CD4-positive, alpha-beta T cell treated with Interleukin-17A for 4 hours (primary cell): ENCODE measurements around the gene KCNJ9.
"Not testable (repeated sequence)": the region's sequence is repeated elsewhere in the genome, so short reads cannot be mapped to it uniquely, and the experiment has no call there.

Experiments used
- DNase-seq: peaks from one replicate; pipeline ENCODE4 v3.0.0-alpha.2; 2020; ENCODE audit warnings: mixed read lengths

Gene KCNJ9

DNA sequence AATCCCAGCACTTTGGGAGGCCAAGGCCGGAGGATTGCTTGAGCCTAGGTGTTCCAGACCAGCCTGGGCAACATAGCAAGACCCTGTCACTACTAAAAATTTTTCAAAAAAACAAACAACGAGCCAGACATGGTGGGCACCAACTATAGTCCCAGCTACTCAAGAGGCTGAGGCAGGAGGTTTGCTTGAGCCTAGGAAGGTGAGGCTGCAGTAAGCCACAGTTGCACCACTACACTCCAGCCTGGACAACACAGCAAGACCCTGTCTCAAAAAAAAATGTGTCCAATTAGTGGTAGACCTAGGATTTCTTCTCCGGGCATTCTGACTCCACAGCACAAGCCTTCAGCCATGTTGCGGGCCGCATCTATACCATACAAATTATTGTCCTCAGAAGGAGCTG, 23.8 kb downstream of the KCNJ9 start:
- no peak for DNase-seq

DNA sequence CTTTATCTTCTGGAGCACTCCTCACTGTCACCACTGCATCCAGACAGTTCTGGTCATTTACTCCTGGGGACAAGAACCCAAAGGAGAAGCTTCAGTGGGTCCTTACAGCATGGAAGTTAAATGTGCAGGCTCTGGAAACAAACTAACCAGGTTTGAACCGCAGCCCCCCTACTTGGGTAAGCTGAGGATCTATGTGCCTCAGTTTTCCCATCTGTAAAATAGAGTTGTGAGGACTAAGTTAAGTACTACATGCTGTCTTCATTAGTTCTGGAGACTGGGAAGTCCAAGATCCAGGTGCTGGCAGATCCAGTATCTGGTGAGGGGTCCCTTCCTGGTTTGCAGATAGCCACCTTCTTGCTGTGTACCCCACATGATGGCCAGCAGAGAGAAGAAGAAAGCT, 26.2 kb downstream of the KCNJ9 start:
- DNase-seq = no peak

DNA sequence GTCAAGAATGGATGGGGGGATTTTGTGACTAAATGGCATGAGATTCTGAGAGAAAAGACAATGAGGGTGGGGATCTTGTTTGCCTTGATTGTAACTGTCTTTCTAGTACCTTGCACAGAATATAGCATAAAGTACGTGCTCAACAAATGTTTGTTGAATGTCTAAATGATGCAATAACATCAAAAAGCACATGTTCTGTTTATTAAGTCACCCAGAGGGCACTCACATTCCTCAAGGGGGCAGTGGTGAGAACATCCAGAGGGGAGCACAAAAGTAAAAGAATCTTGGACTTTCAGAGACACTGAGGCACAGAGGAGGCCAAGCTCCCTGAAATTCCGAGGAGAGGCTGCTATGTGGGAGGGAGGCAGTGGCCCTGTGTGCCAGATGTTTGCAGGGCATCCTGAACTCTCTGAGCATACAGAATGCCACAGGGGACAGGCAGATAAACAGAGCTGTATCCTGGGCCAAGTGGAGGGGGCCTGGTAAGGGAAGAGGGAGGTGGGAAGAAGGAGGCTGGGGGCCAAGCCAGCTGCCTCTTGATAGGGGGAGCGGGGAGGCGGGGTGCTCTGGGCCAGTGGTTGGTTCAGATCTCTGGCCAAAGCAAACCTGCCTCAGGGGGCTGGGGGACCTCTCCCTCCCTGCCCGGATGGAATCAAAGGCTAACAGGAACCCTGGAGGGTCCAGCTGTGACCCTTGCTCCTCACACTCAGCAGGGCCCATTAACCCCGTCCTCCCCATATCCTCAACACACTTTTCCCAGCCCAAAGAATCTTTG, 27.7 kb downstream of the KCNJ9 start:
- peak; percentile 46 for DNase-seq

DNA sequence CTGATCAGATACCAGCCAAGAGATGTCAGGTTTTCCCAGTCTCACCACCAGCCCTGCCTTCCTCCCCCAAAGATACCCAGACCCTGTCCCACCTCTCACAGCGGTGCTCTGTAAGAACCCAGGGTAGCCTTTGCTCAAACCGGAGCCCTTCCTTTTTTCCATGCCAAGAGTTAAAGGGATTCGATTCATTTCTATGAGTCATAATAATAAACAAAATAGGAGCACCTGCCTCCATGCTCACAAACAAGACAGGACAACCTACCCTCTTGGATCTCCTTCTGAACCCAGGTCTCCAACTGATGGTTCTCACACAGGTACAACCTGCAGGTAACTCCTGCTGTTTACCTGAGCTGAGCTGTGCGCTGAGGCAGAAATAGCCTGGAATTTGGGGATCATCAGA, 28.3 kb downstream of the KCNJ9 start:
- DNase-seq = no peak

- not testable (repeated sequence) for DNase-seq
Measured at GRCh38 chr1:160111462-160111861, 30.1 kb downstream of the KCNJ9 start.

GRCh38 chr1:160112357-160112756, 31.0 kb downstream of the KCNJ9 start:
- no peak for DNase-seq

DNA sequence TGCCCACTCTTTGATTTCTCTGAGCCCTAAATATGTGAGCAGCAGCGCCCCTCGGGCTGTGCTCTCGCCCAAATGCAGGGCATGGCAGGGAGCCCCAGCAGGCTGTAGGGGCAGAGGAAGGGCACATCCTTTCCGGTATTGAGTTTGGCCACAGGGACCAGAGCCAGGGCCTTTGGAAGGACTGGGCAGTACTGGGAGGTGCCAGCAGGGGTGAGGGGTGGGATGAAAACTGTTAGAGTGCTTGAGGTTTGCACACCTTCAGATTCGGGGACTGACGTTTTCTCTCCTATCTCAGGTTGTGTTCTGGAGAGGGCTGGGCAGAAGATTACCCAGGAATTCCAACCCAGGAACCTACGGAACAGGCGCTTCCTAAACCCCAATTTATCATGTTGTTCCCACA, 32.1 kb downstream of the KCNJ9 start:
- DNase-seq = no peak

- no peak for DNase-seq
Measured at GRCh38 chr1:160114085-160114484, 32.7 kb downstream of the KCNJ9 start.

DNA sequence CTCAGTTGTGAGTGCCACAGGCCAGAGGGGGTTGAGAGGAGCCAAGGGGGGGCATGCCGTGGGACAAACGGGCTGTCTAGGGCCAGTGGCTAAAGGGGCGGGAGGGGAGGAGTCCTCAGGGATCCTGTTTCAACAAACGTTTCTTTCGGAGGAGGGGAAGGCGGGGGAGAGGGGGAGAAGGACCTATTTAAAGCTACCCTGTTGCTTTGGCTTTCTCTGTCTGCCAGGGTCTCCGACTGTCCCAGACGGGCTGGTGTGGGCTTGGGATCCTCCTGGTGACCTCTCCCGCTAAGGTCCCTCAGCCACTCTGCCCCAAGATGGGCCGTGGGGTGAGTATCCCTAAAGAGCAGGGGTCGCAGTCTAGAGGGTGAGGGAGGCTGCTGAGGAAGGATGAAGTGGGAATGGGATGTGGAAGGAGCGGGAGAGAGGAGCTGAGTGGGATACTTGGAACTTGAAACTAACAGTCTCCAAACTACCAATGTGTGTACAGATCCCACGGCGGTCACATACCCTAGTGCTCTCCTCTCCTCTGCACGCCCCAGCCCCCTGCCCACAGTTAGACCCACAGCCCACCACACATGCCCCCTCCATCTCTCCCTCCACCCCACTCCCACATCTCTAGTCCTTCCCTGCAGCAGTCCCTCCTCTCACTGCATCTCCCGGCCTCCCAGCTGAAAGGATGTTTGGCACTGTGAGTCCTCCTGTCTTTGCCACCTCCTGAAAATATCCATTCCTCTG, 34.4 kb downstream of the KCNJ9 start, which contains the start of gene ATP1A2:
TSS of gene ATP1A2 (plus strand) at position 215 of the 738 bp plus-strand sequence. CDS start at position 318, 103 bp downstream.
- DNase-seq = no peak

DNA sequence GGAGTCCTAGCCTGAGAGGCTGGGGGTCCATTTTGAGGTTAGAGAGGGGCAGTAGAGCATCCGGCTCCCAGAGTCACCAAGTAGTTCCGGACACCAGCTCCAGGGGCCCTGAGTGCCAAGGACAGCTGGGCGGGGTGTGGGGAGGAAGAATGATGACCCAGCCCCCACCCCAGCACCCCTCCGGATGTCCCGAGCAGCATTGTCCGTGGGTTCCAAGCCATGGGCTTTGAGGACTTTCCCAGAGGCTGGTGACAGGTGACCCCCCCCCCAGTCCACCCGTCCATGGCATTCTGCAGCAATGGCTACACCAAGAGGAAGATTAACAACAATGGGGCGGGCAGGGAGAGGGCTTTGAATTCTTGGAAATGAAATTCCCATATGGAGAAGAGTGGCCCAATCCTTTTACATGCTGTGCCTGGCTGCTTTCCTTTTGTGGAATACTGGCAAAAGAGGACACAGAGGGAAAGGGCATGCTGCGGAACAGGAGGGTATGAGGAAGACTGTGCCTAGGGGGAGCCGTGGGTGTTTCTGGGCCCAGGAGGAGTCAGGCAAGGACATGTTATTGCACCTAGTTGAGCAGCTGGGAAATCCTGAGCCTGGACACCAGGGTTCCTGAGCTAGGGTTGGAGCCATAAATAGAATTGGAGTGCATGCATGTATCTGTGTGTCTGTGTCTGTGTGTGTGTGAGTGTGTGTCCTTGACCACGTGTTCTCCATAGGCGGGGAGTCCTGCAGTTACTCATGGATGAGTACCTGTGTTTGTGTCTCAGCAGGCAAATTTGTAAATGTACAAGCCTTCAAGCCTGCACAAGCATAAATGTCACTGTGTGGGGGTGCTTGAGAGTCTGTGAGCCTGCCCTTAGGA, 35.2 kb downstream of the KCNJ9 start:
- no peak for DNase-seq

DNA sequence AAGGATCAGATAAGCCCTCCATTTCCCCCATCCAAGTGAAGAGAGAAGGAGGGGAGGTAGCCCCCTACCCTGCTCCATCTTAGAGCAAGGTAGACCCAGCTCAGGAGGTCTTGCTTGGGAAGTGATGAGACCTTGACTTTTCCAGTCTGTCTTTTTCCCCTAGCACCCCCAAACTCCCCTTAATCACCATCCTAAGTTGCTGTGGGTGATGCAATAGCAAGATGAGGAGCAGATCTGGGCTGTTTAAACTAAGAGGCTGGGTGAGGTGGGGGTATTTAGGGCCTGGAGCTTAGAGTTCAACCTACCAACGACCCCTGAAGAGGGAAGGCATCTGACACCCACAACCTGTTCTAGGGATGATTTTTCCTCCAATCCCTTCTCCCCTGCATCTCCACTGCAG, 36.0 kb downstream of the KCNJ9 start:
- DNase-seq = no peak

GRCh38 chr1:160117709-160118183, 36.4 kb downstream of the KCNJ9 start:
- DNase-seq = no peak

DNA sequence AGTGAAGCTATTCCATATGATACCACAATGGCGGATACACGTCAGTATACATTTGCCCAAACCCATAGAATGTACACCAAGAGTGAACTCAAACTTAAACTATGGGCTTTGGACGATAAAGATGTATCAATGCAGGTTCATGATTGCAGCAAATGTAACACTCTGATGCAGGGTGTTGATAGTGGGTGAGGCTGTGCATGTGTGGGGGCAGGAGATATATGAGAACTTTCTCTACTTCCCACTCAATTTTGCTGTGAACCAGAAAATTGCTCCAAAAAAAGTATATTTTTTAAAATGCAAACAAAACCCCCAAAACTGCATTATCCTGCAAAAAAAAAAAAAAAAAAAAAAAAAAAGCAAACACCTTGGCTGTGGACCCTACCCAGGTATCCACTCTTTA, 37.6 kb downstream of the KCNJ9 start:
- no peak for DNase-seq

DNA sequence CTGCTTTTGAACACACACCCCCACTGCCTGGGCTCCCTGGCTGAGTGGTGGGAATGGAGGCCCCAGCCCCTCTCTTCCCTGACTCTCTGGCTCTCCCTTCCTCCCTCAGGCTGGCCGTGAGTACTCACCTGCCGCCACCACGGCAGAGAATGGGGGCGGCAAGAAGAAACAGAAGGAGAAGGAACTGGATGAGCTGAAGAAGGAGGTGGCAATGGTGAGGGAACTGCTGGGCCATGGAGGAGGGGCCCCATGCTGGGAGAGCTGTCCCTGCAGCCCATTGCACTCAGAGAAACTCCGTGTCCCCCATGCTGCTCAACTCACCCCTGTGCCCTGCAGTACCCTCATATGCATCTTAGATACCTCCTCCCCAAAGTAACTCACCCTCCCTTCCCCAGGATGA, 39.5 kb downstream of the KCNJ9 start:
- no peak for DNase-seq

GRCh38 chr1:160121388-160121787, 40.0 kb downstream of the KCNJ9 start:
- no peak for DNase-seq

DNA sequence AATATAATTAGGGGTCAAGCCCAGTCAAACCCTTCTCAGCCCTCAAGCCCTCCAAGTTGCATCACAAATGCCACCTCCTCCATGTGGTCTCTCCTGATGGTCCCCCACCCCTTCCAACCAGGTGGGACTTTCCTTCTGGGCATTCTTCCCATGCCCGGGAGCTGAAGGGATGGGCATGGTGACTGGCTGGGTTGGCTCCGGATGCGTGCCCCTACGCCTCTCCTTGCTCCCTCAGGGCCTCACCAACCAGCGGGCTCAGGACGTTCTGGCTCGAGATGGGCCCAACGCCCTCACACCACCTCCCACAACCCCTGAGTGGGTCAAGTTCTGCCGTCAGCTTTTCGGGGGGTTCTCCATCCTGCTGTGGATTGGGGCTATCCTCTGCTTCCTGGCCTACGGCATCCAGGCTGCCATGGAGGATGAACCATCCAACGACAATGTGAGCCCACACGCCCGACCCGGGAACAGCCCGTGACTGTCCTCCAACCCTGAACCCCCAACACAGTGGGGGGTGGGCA, 41.7 kb downstream of the KCNJ9 start:
- DNase-seq = no peak

DNA sequence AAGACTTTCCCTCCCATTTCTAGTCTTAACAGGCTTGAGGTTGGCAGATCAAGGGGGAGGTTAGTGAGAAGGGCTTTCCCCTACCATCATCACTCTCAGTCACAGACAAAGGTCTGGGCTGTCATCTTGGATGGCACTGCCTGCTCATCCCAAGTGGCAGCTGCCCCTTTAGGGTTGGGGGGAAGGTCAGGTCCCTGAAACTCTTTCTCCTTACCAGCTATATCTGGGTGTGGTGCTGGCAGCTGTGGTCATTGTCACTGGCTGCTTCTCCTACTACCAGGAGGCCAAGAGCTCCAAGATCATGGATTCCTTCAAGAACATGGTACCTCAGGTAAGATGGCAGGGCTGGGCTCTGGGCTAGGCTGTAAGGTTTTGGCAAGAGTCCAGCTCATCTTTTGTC, 42.4 kb downstream of the KCNJ9 start:
- no peak for DNase-seq

GRCh38 chr1:160124705-160125478, 43.6 kb downstream of the KCNJ9 start:
- DNase-seq = no peak

DNA sequence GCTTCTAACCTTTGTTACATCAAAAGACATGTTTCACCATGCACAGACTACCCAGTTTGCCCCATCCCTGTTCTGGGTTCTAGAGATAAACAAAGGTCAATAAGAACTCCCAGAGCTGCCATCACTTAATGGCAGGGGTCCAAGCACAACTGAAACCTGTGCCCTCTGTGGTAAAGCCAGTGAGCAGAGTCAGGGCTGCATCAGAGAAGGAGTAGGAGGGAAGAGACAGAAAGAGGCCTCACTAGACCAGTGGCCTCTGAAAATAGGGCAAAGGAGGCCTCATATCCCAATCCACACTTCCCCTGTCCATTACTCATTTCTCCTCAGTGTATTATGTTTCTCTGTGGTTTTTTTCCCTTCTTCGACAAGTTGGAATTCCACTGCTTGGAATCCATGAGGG, 44.4 kb downstream of the KCNJ9 start:
- DNase-seq = no peak

DNA sequence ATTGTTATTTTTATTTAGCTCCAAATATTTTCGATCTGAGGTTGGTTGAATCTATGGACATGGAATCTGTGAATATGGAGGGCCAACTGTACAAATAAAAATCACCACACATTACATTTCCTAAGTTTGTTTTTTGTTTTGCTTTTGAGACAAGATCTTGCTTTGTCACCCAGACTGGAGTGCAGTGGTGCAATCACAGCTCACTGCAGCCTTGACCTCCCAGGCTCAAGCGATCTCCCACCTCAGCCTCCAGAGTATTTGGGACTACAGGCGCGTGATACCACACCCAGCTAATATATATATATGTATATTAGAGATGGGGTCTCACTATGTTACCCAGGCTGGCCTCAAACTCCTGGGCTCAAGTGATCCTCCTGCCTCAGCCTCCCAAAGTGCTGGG, 45.0 kb downstream of the KCNJ9 start:
- not testable (repeated sequence) for DNase-seq

DNA sequence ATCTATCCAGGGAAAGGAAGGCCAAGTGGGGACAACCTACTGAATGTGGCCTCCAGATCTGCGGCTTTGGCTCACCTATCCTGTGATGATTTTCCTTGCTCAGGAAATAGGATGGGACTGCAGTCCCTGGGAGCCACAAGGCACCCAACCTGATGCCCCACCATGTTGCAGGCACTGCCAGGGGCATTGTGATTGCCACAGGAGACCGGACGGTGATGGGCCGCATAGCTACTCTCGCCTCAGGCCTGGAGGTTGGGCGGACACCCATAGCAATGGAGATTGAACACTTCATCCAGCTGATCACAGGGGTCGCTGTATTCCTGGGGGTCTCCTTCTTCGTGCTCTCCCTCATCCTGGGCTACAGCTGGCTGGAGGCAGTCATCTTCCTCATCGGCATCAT, 46.0 kb downstream of the KCNJ9 start:
- DNase-seq = no peak

DNA sequence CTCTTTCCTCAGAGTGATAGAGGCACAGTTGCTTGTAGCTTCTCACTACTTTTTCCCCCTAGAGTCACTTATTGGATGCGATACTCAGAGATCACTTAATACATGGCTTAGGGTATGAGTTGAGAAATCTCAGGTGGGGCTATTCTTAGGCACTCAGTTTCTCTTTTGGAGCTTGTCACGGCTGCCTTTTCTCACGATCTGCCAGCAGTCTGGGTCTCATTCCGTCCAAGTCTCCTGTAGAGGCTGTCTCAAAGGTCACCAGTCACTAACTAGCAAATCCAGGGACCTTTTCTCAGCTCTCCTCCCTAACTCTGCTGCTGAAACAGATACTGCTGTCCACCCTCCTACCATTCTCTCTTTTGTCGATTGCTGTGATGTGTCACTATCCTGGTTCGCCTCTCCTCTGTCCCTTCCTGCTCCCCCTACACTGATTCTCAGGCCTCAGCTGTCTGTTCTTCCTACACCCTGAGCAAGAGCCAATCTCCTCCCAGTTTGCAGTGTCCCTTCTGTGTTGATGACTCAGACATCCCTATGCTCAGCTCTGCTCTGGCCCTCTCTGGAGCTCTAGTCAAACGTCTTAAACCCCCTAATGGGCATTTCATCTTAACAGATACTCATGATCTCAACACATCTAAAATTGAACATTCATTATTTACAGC, 46.7 kb downstream of the KCNJ9 start:
- no peak for DNase-seq
